HUES64 (cell line): Measurements from ENCODE around the gene CTIF.

Experiments used
- H3K27ac ChIP-seq: 2 replicates; pipeline ENCODE4 v1.7.0; 2013; ENCODE audit warnings: low read depth, low read length, inconsistent platforms
- H3K27me3 ChIP-seq: 2 replicates; pipeline ENCODE4 v1.6.1; 2013; ENCODE audit warnings: mild to moderate bottlenecking, low read length; ENCODE audit not compliant: insufficient read depth
- H3K36me3 ChIP-seq: 2 replicates; pipeline ENCODE4 v1.6.1; 2013; ENCODE audit warnings: mild to moderate bottlenecking, low read length; ENCODE audit not compliant: insufficient read depth
- H3K4me1 ChIP-seq: 2 replicates; pipeline ENCODE4 v1.6.1; 2013; ENCODE audit warnings: mild to moderate bottlenecking, low read length, moderate library complexity; ENCODE audit not compliant: insufficient read depth
- H3K4me3 ChIP-seq: 2 replicates; pipeline ENCODE4 v1.5.1; 2013; ENCODE audit warnings: mild to moderate bottlenecking, low read length, moderate library complexity
- H3K9ac ChIP-seq: 2 replicates; pipeline ENCODE4 v1.6.1; 2013; ENCODE audit warnings: mild to moderate bottlenecking, low read depth, low read length
- H3K9me3 ChIP-seq: 2 replicates; pipeline ENCODE4 v1.6.1; 2013; ENCODE audit warnings: low read depth, low read length; ENCODE audit not compliant: insufficient read depth
- WGBS: fragments of 150-250, 120-280 bp; methylation state at CpG from one replicate; pipeline ENCODE4 v1.1.7; 2013; ENCODE audit warnings: missing lambda C conversion rate; 5-methylcytosine and 5-hydroxymethylcytosine counted together

CTIF gene

DNA sequence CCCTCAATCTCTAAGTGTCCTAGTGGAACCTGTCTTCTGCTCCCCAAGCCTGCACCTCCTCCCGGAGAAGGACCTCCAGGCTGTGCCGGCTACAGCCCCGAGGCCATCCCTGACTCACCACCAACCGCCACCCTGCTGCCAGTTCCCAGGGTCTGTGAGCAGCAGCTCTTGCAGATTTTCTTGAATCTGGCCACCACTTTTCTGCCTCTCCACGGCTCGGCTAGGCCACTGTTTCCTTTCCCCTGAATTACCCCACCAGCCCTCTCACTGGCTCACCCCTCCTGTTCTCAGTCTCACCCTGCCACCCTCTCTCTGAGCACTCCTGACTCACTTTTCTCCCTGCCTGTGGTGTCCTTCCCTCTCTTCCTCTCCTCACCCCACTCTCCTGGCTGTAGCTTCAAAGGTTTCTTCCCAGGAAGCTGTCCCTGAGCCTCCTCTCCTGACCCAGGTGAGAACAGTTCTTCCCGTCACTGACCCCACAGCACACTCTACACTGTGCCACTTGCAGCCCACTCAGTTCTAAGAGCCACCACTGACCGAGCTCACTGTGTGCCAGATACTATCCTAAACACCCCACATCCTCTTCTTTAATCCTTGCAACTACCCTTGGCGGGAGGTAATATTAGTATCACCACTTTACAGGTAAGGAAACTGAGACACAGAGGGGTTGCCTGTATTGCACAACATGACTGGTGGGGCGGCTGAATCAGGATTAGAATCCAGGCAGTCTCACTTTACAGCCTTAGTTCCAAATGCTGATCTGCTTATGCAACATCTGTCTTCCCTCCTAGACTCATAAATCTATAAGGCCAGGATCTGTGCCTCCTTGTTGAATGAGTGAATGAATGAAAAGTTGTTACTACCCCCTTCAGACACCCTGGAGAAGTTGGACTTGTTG is 300.3 kb downstream of the CTIF start:
- Histone ChIP-seq H3K9me3 (no peaks in the 10 kb centered on the region), H3K4me1 (peaks cover 25% of the 10 kb centered on the region; the same call in 1 of the 2 replicates), H3K9ac (no peak overlapping the region), H3K27me3 (no peaks in the 10 kb centered on the region), H3K27ac (no peak overlapping the region), H3K36me3 (no peaks in the 10 kb centered on the region), H3K4me3 (no peak overlapping the region)
- WGBS = 85% methylated on average over 10 of the region's 10 CpGs

DNA sequence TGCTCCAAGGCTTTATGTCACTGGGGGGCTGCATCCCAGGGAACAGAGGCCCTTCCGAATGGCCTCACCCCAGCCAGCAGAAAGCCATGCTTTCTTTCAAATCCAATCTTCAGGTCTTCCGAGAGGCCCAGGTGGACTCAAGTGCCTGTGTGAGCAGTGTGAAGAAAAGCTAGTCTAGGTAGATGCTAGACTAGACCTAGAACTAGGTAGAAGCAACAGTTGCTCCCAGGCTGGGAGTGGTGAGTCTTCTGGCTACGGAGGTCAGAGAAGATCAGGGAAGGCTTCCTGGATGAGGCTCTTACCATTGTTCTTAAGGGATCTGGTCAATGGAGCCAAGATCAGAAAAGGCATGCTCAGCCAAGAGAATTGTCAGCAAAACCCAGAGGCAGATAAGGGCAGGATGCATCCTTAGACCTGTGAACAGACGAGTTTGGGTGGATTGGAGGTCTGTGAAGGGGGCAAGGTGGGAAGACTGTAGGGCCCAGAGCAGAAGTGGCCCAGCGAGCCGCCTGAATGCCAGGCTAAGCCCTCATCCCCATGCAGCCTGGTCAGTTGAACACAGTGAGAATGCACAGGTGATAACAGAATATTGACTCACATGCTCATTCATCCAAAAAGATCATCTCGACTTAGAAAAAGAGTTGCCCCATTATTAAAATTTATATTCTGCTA is 301.1 kb downstream of the CTIF start:
- no peaks in the 10 kb centered on the region for H3K36me3 ChIP-seq
- no peak overlapping the region for H3K9ac ChIP-seq
- H3K4me3 ChIP-seq = no peak overlapping the region
- no peaks in the 10 kb centered on the region for H3K9me3 ChIP-seq
- no peaks in the 10 kb centered on the region for H3K27me3 ChIP-seq
- 94% methylated on average over 7 of the region's 7 CpGs for WGBS
- no peak overlapping the region for H3K27ac ChIP-seq
- H3K4me1 ChIP-seq = peaks cover 23% of the 10 kb centered on the region; the same call in 1 of the 2 replicates

DNA sequence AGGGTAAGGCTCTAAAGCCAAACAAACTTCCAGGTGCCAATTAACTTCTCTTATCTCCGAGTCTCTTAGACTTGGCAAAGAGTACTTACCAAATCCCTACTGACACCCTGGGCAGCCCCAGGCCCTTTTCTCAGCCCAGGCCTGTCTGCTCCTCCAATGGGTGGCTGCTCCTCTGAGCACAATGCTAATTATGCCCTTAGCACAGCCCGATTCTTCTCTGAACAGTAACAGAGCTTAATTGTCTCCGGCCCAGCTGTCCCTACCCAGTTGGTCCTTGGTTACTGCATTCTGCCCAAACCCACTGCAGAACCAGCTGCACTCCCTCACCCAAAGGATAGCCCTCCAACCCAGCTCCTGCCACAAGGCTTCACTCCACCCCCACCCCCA is 301.7 kb downstream of the CTIF start:
- H3K4me3 ChIP-seq = no peak overlapping the region
- H3K27me3 ChIP-seq = no peaks in the 10 kb centered on the region
- H3K4me1 ChIP-seq = peaks cover 23% of the 10 kb centered on the region; the same call in 1 of the 2 replicates
- H3K36me3 ChIP-seq = no peaks in the 10 kb centered on the region
- no peaks in the 10 kb centered on the region for H3K9me3 ChIP-seq
- no peak overlapping the region for H3K27ac ChIP-seq
- H3K9ac ChIP-seq = no peak overlapping the region
- 87% methylated on average over 3 of the region's 3 CpGs for WGBS

DNA sequence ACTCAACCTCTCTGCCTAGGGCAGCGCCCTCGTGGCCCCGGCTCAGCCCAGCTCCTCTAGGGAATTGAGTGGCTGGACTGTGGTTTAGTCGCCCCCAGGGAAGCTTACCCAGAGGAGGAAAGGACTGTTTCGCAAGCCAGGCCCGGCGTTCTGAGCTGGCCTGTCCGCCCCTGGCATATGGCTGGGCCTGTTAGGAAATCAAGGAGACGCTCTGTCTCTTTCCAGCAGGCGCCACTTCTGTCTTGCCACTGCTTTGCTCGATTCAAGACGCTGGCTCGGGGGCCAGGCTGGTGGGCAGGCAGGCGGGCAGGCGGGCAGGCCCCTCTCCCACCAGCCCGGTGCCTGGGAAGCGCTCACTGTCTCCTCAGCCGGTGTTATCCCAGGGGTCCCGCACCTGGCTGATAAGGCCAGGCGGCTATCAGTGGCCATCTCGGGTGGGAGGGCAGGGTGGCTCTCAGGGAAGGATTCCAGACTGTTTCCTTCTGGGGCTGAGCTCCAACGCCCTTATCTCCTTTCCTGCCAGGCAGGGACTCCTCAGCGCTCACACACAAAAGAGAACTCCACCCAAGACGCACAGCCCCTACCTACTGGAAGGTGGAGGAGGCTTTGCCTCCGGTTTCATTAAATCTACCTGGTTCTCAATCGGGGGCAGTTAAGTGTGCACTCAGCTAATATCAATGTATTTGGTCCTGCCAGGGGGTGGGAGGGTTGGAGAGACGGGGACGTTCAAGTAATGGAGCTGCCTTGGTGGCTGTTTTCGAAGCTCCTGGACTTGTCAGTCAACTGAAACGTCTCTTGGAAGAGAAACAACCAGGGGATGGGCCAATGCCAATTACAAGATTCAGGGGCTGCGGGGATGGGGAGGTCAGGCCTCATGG is 302.8 kb downstream of the CTIF start:
- H3K27me3 ChIP-seq = no peaks in the 10 kb centered on the region
- no peak overlapping the region for H3K27ac ChIP-seq
- no peaks in the 10 kb centered on the region for H3K36me3 ChIP-seq
- no peak overlapping the region for H3K4me3 ChIP-seq
- H3K4me1 ChIP-seq = peaks cover 20% of the 10 kb centered on the region; the same call in 1 of the 2 replicates
- WGBS = 89% methylated on average over 31 of the region's 31 CpGs
- no peaks in the 10 kb centered on the region for H3K9me3 ChIP-seq
- no peak overlapping the region for H3K9ac ChIP-seq

DNA sequence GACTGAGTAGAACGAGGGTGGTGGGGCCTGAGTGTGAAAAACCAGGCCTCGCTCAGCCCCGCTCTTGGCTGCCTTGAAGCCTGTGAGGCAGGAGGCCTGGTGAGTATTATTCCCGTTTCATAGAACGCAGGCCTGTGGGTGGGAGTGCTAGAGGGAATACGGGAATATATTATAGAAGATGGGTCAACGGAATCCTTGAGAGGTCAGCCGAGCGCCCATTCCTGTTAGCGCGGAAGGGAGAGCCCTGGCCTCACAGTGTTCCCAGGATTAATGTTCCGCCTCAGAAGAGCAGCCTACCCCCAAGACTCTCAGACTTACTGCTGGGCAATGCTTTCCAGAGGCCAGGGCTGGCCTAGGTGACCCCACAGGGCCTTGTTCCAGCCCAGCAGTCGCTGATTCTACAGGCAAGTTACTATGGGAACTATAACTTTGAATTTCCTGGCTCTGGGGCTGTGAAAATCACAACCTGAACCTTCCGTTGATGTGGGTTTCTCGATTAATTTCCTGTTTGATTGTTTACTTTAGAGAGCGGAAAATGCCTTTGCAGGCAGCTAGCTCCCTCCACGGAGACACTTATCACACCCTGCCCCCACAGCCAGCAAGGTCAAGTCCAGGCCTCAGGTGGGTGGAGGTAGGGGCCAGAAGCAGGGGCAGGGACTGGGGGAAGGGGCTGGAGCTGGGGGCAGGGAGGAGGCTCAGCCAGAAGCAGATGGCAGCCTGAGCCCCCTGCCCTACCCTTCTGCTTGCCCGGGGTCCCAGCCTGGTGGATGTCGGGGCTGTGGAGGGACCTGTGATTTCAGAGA is 303.6 kb downstream of the CTIF start:
- Histone ChIP-seq H3K36me3 (no peaks in the 10 kb centered on the region), H3K9ac (no peak overlapping the region), H3K4me1 (peaks cover 20% of the 10 kb centered on the region; the same call in 1 of the 2 replicates), H3K27me3 (no peaks in the 10 kb centered on the region), H3K4me3 (no peak overlapping the region), H3K27ac (no peak overlapping the region), H3K9me3 (no peaks in the 10 kb centered on the region)
- 75% methylated on average over 18 of the region's 19 CpGs for WGBS

DNA sequence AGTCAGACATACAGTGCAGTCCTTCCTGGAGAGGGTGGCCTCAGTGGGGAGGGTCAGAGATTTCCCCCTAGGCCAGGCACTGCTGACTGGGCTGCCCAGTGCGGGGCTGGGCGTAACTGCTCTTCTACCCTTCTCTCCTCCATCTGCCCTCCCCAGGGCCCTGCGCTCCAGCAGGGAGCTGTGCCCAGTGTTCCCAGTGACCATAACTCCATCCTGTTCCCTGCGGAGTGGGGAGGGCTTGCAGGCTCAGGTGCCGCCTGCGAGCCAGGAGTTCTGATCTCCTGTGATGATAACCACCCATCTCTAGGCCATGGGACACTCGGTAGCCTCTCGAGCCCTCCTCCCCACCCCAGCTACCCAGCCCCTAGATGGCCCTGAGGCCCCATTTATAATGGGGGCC is 304.3 kb downstream of the CTIF start:
- H3K9me3 ChIP-seq = no peaks in the 10 kb centered on the region
- H3K36me3 ChIP-seq = no peaks in the 10 kb centered on the region
- peaks cover 25% of the 10 kb centered on the region; the same call in 1 of the 2 replicates for H3K4me1 ChIP-seq
- no peak overlapping the region for H3K27ac ChIP-seq
- no peaks in the 10 kb centered on the region for H3K27me3 ChIP-seq
- H3K9ac ChIP-seq = no peak overlapping the region
- 91% methylated on average over 8 of the region's 8 CpGs for WGBS
- no peak overlapping the region for H3K4me3 ChIP-seq

DNA sequence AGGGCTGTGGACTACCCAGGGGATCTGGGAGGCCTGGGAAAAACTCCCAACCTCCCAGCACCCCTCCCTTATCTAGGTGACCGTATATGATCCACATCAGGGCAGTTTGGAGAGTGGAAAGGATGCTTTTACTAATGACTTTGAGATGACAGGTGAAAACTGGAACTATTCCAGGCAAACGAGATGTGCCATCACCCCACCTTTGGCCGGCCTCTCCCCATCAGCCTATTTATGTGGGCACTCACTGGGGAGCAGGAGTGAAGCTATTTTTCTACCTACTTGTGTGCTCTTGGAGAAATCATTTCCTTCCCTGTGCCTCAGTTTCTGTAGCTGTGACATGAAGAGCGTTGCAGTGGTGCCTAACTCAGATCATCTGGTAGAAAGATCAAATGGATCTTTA is 304.8 kb downstream of the CTIF start:
- peaks cover 27% of the 10 kb centered on the region; the same call in 1 of the 2 replicates for H3K4me1 ChIP-seq
- H3K27me3 ChIP-seq = no peaks in the 10 kb centered on the region
- H3K36me3 ChIP-seq = no peaks in the 10 kb centered on the region
- WGBS = 90% methylated on average over 3 of the region's 4 CpGs
- no peak overlapping the region for H3K27ac ChIP-seq
- no peak overlapping the region for H3K4me3 ChIP-seq
- no peaks in the 10 kb centered on the region for H3K9me3 ChIP-seq
- H3K9ac ChIP-seq = no peak overlapping the region

DNA sequence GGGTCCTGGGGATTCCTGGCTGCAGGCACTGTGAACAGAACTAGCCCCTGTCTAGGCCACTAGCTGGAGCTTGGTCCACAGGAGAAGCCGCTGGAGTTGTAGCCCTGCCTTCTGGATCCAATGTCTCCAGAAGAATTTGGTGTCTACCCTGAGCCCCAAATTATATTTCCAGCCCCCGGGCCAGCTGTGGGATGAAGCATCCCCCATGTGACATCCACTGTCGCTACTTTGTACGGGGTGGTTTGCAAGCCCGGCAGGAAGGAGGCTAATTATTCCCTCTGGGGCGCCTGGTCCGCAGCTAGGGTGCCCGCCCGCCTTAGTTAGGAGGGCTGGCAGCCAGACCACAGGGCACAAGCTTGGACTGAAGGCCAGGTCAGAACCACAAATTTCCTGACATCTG is 305.4 kb downstream of the CTIF start:
- Histone ChIP-seq H3K36me3 (no peaks in the 10 kb centered on the region), H3K9ac (no peak overlapping the region), H3K27me3 (no peaks in the 10 kb centered on the region), H3K4me1 (peaks cover 24% of the 10 kb centered on the region; the same call in 1 of the 2 replicates), H3K4me3 (no peak overlapping the region), H3K9me3 (no peaks in the 10 kb centered on the region), H3K27ac (no peak overlapping the region)
- 94% methylated on average over 9 of the region's 9 CpGs for WGBS

DNA sequence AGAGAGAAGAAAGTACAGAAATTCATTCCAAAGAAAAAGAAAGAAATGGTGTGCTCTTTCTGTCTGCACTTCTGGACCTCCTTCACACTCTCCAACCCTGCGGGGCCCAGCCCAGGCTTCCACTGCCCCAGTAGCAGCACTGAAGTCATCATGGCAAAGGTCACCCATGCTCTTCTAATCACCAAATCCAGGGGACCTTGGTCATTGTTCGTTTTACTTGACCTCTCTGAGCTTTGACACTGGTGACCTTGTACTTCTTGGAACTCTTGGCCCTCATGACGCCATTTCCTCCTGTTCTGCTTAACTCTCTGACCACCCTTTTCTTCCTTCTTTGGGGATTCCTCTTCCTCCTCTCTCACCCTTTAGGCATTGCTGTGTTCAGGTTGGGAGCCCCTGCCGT is 306.3 kb downstream of the CTIF start:
- 93% methylated on average over 4 of the region's 4 CpGs for WGBS
- Histone ChIP-seq H3K36me3 (no peaks in the 10 kb centered on the region), H3K27ac (no peak overlapping the region), H3K27me3 (no peaks in the 10 kb centered on the region), H3K4me1 (peaks cover 24% of the 10 kb centered on the region; the same call in 1 of the 2 replicates), H3K9ac (no peak overlapping the region), H3K4me3 (no peak overlapping the region), H3K9me3 (no peaks in the 10 kb centered on the region)

DNA sequence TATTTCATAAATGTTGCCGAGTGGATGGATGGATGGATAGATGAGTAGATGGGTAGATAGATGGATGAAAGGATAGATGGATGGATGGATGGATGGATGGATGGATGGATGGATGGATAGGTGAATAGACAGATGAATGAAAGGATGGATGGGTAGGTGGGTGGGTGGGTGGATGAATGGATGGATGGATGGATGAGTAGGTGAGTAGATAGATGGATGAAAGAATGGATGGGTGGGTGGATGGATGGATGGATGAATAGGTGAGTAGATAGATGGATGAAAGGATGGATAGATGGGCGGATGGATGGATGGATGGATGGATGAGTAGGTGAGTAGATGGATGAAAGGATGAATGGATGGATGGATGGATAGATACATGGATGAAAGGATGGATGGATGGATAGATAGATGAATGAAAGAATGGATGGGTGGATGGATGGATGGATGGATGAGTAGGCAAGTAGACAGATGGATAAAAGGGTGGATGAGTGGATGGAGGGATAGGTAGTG is 307.6 kb downstream of the CTIF start:
- 96% methylated on average over 2 of the region's 2 CpGs for WGBS
- Histone ChIP-seq H3K4me3 (no peak overlapping the region), H3K36me3 (no peaks in the 10 kb centered on the region), H3K27me3 (no peaks in the 10 kb centered on the region), H3K9ac (no peak overlapping the region), H3K27ac (no peak overlapping the region), H3K4me1 (peaks cover 35% of the 10 kb centered on the region), H3K9me3 (no peaks in the 10 kb centered on the region)
